HG02981 (cell line): Measurements from ENCODE around the gene ZNF530.
A peak's percentile ranks its signal among the peaks of the same experiment; 100 is the strongest.

ENCODE experiments used
- ATAC-seq: cut with Tn5 transposase; IDR thresholded peaks from one replicate; pipeline ENCODE4 v1.9.1; 2021; ENCODE audit warnings: mild to moderate bottlenecking, moderate library complexity; ENCODE audit not compliant: unreplicated experiment

The ZNF530 gene

GRCh38 chr19:57599761-57600383 is at the start of gene ZNF530:
TSS of gene ZNF530 (plus strand) at chr19:57599885. CDS start at chr19:57604346, 4,461 bp downstream.
- peak; percentile 87 for ATAC-seq

- no peak for ATAC-seq
Measured at GRCh38 chr19:57552432-57552831, 47.3 kb upstream of the ZNF530 start.

- ATAC-seq = no peak
Measured at GRCh38 chr19:57557659-57558058, 42.0 kb upstream of the ZNF530 start.

GRCh38 chr19:57558525-57558924 is 41.2 kb upstream of the ZNF530 start:
- no peak for ATAC-seq

GRCh38 chr19:57559008-57559403 is 40.7 kb upstream of the ZNF530 start:
- no peak for ATAC-seq

- peak; percentile 93 for ATAC-seq
Measured at GRCh38 chr19:57559404-57560025, 40.2 kb upstream of the ZNF530 start, which contains the start of gene ZNF550. TSS of gene ZNF550 (minus strand) at chr19:57559863. CDS start at chr19:57559682, 181 bp downstream.

- ATAC-seq = no peak
Measured at GRCh38 chr19:57560049-57560491, 39.6 kb upstream of the ZNF530 start.

- ATAC-seq = no peak
Measured at GRCh38 chr19:57563547-57563946, 36.1 kb upstream of the ZNF530 start.

GRCh38 chr19:57566396-57567265 is 33.1 kb upstream of the ZNF530 start:
- no peak for ATAC-seq

- ATAC-seq = no peak
Measured at GRCh38 chr19:57570707-57571106, 29.0 kb upstream of the ZNF530 start.

- no peak for ATAC-seq
Measured at GRCh38 chr19:57572415-57572947, 27.2 kb upstream of the ZNF530 start.

GRCh38 chr19:57576661-57577060 is 23.0 kb upstream of the ZNF530 start:
- ATAC-seq = no peak

GRCh38 chr19:57578487-57579205 is 21.0 kb upstream of the ZNF530 start, which contains the start of gene ZNF416:
TSS of gene ZNF416 (minus strand) at chr19:57578911. CDS start at chr19:57578704, 207 bp downstream.
- ATAC-seq = peak; percentile 90

GRCh38 chr19:57583104-57583520 is 16.6 kb upstream of the ZNF530 start:
- no peak for ATAC-seq

GRCh38 chr19:57583521-57584416 is 15.9 kb upstream of the ZNF530 start, which contains the start of gene ZIK1:
TSS of gene ZIK1 (plus strand) at chr19:57584145. CDS start at chr19:57584357, 212 bp downstream.
- peak; percentile 86 for ATAC-seq

- ATAC-seq = no peak
Measured at GRCh38 chr19:57587529-57587928, 12.2 kb upstream of the ZNF530 start.

- peak; percentile 14 for ATAC-seq
Measured at GRCh38 chr19:57599377-57599760, 316 bp upstream of the ZNF530 start.

- ATAC-seq = no peak
Measured at GRCh38 chr19:57606931-57607330, 7.2 kb downstream of the ZNF530 start.

- no peak for ATAC-seq
Measured at GRCh38 chr19:57611113-57611512, 11.4 kb downstream of the ZNF530 start.
